ENCODE data around the gene RAC2.

DNA sequence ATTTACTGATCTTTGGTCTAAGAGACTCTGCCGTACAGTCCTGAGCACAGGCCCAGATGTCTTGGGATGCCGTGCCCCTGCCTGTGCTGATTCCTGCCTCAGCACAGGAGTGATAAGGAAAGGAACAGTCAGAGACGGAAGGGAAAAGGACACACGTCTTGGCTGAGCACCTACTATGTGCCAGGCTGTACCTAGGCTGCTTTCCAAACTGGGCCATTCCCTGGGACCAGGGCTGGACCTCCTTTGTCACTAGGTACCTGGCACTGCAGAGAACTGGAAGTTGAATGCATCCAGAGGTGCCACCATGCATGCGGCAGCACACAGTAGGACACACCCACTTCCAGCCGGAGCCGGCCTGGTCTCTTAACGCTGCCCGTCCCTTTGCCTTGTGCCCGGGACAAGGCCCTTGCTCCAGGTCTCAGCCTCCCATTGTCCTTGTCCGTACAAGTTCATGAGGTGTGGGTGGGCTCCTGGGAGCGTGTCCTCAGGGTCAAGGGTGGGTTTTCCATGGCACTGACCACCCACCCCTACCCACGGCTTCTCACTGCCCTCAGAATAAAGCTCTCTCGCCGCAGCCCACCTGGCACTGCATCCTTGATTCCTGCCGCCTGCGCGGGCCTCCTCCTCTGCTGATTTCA, 30.7 kb downstream of the RAC2 start:
- TF ChIP-seq CTCF (IDR thresholded peaks at IDR 0.05; ENCODE audit: low read length) (no peak), EZH2phosphoT487 (IDR thresholded peaks at IDR 0.05; ENCODE audit: low read length) (no peak)

Data from MM.1S (cell line).